ENCODE data around the gene TPST1. TPM values are rescaled to one million over a fixed set of nuclear protein-coding genes. Genes with fewer than 3 reads are reported as not detected.

The TPST1 gene
- total and polyA plus RNA-seq, 9 of the 15 experiments (the other 6 are each of a cell fraction or from before 2014, with no cell fraction given) = 0.15 to 2.2 (median 0.53) TPM

- TF ChIP-seq STAG1 (CRISPR knock-in tag; IDR thresholded peaks at IDR 0.05; ENCODE audit: borderline replicate concordance) (no peak), MECOM (CRISPR knock-in tag; IDR thresholded peaks at IDR 0.05) (no peak), EP300 (IDR thresholded peaks at IDR 0.05; ENCODE audit: low read length) (no peak), PCBP1 (IDR thresholded peaks at IDR 0.05; ENCODE audit: low read depth, low read length, poor library complexity, severe bottlenecking) (no peak), RAD51 (IDR thresholded peaks at IDR 0.05; ENCODE audit: borderline replicate concordance, low read depth) (no peak), MGA (IDR thresholded peaks at IDR 0.05) (no peak)
Observed at GRCh38 chr7:66399566-66399965, 194.4 kb downstream of the TPST1 start (continued).

Data from K562 (cell line).